ENCODE measurements around the gene ANP32D.
"Not testable (repeated sequence)": the region's sequence is repeated elsewhere in the genome, so short reads cannot be mapped to it uniquely, and the experiment has no call there.

DNA sequence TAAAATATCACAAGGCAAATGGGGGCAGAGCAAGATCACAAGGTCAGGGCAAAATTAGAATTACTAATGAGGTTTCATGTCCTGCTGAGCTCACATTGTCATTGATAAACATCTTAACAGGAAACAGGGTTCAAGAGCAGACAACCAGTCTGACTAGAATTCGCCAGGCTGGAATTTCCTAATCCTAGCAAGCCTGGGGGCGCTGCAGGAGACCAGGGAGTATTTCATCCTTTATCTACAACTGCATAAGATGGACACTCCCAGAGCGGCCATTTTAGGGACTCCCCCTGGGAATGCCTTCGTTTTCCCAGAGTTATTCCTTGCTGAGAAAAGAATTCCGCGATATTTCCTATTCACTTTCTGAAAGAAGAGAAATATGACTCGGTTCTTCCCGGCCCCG lies 3.3 kb upstream of the ANP32D start:
- TF ChIP-seq YY1 (IDR thresholded peaks at IDR 0.05; ENCODE audit: insufficient read depth, insufficient read length); ZNF274 (IDR thresholded peaks at IDR 0.05; ENCODE audit: low read depth, low read length); SUZ12 (IDR thresholded peaks at IDR 0.05; ENCODE audit: extremely low read depth, insufficient read depth, insufficient read length): not testable (repeated sequence)

Data from NT2/D1 (cell line).